NB4 (cell line): Measurements from ENCODE around the gene PUM1.

ENCODE experiments used
- CTCF ChIP-seq: IDR thresholded peaks from one replicate; pipeline ENCODE4 v1.5.1; 2012; ENCODE audit warnings: low read depth, low read length
- POLR2A ChIP-seq: IDR thresholded peaks from 2 replicates; pipeline ENCODE4 v1.6.1; 2011; ENCODE audit warnings: mild to moderate bottlenecking; ENCODE audit not compliant: insufficient read length; ENCODE audit errors: extremely low read depth

- TF ChIP-seq POLR2A: no peak
- no peak for TF ChIP-seq CTCF
Observed at GRCh38 chr1:30927448-30927847, 138.1 kb downstream of the PUM1 start.
